DMS153 treated with DMSO at 0.1 percent for 48 hours (cell line): Measurements from ENCODE around the gene ENTHD1.
"Not testable (repeated sequence)": the region's sequence is repeated elsewhere in the genome, so short reads cannot be mapped to it uniquely, and the experiment has no call there.

Experiments
- DNase-seq: peaks from one replicate; lab custom pipeline; 2025; ENCODE audit not compliant: unreplicated experiment; lab: John Stamatoyannopoulos, UW

The ENTHD1 gene

GRCh38 chr22:39901565-39902146, 8.1 kb upstream of the ENTHD1 start:
- DNase-seq = no peak

GRCh38 chr22:39900306-39901227, 7.0 kb upstream of the ENTHD1 start, which contains the start of gene GRAP2:
Gene GRAP2, plus strand, starts transcription at chr22:39901084. Its CDS starts 46,023 bp downstream, at chr22:39947107.
- DNase-seq = no peak

- DNase-seq = no peak
These were observed 5.4 kb upstream of the ENTHD1 start for GRCh38 chr22:39898997-39899396.

DNA sequence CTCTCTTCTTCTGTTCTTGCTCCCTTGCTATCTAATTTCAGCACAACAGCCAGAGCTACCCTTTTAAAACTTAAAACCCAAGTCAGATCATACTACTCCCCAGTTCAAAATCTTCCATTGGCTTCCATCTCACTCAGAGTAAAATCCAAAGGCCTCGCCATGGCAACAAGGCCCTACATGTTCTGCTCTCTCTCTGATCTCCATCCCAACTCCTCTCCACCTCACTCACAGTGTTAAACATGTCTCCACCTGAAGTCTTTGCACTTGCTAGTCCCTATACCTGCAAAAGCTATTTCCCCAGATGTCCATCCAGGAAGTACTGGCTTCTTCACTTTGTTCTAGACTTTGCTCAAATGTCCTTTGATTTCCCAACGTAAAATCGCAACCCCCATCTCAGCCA, 4.3 kb upstream of the ENTHD1 start:
- DNase-seq = no peak

DNA sequence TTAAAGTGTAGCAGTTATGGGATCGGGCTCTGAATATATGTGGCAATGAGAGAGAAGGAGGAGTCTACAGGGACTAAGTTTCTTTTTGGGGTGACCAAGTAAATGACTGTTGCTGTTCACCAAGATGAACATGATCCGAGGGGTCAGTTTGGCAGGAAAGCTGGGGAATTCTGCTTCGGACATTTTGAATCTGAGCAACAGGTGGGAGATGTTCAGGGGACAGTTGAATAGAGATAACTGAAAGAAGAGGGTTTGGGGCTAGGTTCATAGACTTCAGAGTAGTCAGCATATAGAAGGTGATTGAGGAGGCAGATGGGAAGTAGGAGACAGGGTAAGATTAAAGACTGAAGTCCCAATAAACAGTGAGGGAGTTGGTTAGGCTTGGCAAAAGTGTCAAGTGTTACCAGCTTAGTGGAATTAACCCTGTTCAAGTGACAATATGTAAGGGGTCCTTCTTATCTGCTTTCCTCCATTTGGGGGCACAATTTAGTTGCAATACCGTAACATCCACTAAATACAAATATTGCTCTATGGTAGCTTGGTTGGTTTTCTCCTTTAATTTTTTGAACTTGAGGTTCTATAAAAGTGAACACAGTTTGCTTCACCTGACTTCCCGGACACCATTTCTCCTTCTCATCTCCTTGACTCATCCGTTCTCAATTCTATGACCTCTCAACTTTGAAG, 2.9 kb upstream of the ENTHD1 start:
- DNase-seq = no peak

DNA sequence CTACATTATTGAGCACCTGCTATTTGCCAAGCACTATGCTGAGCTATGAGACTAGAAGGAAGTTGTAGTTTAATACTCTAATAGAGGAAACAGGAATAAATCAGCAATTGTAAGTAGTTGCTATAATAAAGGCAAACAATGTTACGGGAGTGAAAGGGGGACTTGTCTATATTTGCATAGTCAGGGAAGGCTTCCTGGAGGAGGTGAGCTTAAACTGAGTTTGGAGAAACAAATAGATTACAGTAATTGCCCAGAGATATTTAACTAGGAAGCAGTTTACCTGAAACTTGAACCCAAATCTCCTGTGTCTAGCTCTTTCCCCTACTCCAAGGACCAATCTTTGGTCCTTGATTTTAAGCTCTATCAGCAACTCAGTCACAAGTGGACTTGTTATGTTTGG, 2.1 kb upstream of the ENTHD1 start:
- no peak for DNase-seq

DNA sequence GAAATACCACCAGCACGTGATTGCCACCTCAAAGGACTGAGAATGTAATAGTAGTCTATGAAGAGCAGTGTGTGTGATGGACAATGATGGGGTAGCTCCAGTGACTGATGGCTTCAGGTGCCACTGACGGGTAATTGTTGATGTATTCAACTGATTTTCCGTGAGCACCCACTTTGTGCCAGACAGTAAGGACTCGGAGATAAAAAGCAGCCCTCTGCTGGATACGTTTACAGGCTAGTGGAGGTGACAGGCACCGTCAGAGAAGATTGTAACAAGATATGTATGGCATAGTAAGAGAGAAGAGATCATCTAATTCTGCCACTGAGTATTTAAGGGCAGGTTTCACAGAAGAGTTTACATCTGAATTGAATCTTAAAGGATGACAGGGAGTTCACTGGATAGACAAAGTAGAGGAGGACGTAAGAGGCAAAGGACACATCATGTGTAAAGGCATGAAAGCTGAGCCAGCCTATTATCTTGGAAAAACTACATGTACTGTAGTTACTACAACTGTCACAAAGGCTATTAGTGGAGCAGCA, 1.1 kb upstream of the ENTHD1 start:
- no peak for DNase-seq

DNA sequence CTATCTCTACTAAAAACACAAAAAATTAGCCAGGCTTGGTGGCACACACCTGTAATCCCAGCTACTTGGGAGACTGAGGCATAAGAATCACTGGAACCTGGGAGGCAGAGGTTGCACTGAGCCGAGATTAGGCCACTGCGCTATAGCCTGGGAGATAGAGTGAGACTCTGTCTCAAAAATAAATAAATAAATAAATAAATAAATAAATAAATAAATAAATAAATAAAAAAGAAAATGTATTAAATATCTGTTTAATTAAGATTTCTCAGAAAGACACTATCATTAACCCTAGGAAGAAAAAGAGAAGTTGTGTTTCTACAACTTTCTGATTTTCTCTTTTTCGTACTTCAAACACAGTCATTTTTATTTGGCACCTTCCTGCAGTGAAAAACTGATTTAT, 3.6 kb downstream of the ENTHD1 start:
- DNase-seq = not testable (repeated sequence)

DNA sequence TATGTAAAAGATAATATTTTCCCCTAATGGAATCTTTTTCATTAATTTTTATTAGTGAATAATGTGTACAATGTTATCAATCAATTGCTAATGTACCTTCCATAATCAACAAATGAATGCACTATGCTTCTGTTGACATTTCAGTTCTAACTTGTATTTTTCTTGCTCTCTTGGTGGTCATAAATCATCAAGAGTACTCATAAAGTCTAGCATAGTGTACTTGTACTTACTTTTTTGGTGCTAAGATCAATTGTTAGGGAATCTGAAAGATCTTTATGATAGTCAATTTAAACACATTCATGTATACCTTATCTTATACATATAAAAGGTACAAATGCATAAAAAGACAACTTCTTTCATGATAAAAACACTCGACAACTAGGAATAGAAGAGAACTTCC, 10.5 kb downstream of the ENTHD1 start:
- DNase-seq = no peak

DNA sequence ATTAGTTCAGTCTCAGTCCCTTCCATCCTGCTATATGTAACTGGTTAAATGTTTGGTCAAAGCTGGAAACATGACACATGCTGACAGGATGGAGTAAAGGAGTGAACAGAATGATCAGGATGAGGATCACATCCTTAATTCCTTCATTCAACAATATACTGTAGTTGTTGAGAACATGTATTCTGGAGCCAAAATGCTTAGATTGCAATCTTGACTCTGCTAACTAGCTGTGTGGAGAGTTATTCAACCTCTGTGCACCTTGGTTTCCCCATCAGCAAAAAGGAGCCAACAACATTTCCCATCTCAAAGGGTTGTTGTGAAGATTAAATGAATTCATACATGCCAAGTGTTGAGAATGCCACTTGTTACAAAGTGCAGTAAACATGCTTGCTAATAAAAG, 12.8 kb downstream of the ENTHD1 start:
- no peak for DNase-seq

- DNase-seq = no peak
These were observed 16.3 kb downstream of the ENTHD1 start for GRCh38 chr22:39877079-39877845.

- not testable (repeated sequence) for DNase-seq
These were observed 18.2 kb downstream of the ENTHD1 start for GRCh38 chr22:39875176-39875885.

DNA sequence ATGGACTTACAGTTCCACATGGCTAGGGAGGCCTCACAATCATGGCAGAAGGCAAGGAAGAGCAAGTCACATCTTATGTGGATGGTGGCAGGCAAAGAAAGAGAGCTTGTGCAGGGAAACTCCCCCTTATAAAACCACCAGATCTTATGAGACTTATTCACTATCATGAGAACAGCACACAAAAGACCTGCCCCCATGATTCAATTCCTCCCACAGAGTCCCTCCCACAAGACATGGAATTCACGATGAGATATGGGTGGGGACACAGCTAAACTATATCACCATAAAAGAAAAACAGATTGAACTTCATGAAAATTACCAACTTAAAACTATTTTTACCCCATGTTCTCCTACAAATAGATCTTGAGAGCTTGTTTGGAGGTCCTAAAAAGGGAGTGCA, 19.6 kb downstream of the ENTHD1 start:
- DNase-seq = no peak

DNA sequence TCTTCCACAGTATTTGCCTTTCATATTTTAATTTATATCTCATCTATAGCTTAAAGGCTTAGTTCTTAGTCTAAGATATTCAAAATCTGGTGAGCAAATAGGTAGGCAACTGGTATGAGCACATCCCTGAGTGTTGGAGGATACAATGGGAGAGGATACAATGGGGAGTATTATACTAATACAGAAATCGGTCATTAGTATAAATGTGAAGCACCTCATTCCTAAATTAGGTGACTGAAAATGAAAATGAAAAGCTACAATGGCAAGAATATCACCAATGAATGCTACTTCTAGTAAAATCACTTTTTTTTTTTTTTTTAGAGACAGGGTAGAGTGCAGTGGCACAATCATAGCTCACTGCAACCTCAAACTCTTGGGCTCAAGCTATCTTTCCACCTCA, 21.0 kb downstream of the ENTHD1 start:
- no peak for DNase-seq

DNA sequence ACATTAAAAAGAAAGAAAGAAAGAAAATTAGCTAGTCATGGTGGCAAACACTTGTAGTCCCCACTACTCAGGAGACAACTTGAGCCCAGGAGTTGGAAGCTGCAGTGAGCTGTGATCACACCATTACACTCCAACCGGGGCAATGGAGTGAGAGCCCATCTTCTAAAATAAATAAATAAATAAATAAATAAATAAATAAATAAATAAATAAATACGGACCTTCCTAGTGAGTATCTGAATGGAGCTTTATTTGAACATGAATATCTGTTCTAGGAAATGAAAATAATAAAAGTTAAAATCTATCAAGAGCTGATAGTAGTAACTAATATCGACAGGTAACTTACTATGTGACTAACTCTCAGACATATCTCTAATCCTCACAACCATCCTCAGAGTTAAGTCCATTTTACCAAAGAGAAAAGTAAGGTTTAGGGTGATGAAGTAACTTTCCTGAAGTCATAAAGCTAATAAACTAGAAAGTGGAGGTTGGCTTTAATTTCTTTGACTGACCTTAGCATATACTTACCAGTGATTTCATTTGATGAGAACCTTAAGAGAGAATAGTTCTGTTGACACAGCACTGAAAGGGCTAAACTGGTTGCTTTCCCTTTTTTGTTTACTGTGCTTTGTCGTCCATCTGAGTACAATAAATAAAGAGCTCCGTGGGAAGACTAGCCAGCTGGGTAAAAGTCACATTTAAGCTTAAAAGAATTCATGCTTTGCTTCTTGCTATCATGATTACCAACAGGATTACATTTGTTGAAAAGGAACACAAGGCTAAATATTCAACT, 22.4 kb downstream of the ENTHD1 start:
- no peak for DNase-seq

DNA sequence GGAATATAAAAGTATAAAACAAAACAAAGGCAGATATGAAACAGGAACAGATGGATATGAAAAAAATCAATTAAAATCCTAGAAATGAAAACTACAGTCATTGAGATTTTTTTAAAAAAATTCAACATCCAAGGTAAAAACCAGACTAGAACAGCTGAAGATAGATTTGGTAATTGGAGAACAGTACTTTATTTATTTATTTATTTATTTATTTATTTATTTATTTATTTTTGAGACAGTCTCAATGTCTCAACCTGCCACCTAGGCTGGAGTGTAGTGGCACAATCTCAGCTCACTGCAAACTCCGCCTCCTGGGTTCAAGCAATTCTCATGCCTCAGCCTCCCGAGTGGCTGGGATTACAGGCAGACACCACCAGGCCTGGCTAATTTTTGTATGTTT, 23.8 kb downstream of the ENTHD1 start:
- DNase-seq = not testable (repeated sequence)

DNA sequence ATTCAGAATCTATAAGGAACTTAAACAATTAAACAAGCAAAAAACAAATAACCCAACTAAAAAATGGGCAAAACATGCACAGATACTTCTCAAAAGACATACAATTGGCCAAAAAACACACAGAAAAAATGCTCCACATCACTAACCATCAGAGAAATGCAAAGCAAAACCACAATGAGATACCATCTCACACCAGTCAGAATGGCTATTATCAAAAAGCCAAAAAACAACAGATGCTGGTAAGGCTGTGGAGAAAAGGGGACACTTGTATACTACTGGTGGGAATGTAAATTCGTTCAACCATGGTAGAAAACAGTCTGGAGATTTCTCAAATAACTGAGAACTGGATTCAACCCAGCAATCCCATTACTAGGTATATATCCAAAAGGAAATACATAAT, 24.8 kb downstream of the ENTHD1 start:
- no peak for DNase-seq

GRCh38 chr22:39859903-39860588, 33.5 kb downstream of the ENTHD1 start:
- DNase-seq = no peak

GRCh38 chr22:39856588-39856987, 37.0 kb downstream of the ENTHD1 start:
- no peak for DNase-seq
